Stimulated activated naive CD4-positive, alpha-beta T cell treated with Interleukin-2 at 50 U/mL for 16 hours (primary cell): ENCODE measurements around the gene SYT6.

ENCODE experiments used
- DNase-seq: peaks from one replicate; lab custom pipeline; 2025; lab: John Stamatoyannopoulos, UW

The SYT6 gene, protein sequence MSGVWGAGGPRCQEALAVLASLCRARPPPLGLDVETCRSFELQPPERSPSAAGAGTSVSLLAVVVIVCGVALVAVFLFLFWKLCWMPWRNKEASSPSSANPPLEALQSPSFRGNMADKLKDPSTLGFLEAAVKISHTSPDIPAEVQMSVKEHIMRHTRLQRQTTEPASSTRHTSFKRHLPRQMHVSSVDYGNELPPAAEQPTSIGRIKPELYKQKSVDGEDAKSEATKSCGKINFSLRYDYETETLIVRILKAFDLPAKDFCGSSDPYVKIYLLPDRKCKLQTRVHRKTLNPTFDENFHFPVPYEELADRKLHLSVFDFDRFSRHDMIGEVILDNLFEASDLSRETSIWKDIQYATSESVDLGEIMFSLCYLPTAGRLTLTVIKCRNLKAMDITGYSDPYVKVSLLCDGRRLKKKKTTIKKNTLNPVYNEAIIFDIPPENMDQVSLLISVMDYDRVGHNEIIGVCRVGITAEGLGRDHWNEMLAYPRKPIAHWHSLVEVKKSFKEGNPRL

DNA sequence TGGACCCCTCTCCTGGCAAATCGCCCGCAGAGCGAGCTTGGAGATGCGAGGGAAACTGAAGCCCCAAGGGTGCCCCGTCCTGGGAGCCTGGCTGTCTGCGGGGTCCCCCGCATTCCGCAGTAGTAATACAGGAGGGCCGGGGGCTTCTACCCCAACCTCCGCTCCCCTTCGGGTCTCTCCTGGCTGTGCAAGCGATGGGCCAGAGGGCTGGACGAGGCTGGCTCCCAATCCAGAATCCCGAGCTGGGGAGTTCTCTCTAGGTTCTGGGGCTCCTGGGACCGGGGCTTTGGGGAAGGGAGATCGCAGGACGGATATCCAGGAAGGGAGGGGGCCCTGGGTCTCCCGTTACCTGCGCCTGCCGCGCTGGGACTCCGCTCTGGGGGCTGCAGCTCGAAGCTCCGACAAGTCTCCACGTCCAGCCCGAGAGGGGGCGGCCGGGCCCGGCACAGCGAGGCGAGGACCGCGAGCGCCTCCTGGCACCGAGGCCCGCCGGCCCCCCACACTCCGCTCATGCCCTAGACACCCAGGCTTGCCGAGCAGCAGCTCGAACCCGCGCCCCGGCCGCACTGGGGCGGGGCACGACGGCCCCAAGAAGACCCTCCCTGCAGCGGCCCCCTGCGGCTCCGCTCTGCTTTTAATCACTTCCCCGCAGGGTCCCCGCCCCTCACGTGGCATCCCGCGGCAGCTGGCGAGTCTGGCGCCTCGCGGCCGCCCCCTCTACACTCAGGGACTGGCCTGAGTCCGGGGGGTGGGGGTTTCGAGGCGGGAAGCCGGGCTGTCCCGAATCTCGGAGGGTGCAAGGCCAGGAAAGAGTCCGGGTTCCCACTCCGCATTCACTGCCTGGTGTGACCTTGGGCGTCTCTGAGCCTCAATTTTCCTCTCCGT lies at the start of gene SYT6:
Gene SYT6 (minus strand): TSS at position 609 of the 885 bp plus-strand sequence. CDS start 97 bp downstream, at position 512.
- DNase-seq, result no peak

DNA sequence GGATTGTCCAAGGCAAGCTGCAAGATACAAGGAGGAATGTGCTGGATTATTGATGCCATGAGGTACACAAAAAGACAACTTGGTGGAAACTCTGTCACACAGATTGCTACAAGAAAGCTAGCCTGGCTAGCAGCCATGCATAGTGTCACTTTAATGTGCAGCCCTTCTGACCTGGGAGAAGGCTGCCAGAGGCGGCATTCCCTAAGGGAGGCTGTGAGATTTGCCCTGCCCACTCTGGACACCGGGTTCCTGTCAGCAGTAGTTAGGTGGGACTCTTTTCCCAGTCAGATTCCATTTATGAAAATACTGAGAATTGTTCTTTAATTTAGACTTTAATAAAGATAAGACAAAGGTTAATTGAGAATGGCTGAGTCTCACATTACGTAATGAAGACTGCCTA lies 47.8 kb upstream of the SYT6 start:
- no peak for DNase-seq

DNA sequence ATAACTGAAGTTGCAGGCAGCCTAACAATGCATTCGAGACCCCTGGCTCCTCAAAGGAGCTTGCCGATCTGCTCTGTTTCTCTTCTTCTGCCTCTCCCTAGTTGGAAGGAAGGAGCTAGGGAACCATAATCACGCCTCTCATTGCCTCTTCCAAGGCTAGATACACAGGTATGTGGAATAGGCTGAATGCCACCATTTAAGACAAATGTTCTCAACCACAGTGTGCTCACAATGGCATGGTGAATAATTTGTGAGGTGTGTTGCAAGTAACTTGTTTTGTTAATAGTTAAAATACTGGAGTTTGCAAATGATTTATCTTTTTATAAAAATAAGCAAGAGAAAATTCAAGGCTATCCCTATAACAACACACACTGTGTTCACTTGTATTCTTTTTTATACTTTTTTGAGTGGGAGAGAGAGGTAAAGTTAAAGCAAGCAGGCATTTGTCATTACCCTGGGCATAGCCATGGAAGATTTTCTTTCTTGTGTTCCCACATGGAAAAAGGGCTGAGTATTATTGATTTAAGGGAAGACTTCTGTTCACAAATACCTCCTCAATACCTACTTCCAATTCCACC lies 45.4 kb upstream of the SYT6 start:
- no peak for DNase-seq

DNA sequence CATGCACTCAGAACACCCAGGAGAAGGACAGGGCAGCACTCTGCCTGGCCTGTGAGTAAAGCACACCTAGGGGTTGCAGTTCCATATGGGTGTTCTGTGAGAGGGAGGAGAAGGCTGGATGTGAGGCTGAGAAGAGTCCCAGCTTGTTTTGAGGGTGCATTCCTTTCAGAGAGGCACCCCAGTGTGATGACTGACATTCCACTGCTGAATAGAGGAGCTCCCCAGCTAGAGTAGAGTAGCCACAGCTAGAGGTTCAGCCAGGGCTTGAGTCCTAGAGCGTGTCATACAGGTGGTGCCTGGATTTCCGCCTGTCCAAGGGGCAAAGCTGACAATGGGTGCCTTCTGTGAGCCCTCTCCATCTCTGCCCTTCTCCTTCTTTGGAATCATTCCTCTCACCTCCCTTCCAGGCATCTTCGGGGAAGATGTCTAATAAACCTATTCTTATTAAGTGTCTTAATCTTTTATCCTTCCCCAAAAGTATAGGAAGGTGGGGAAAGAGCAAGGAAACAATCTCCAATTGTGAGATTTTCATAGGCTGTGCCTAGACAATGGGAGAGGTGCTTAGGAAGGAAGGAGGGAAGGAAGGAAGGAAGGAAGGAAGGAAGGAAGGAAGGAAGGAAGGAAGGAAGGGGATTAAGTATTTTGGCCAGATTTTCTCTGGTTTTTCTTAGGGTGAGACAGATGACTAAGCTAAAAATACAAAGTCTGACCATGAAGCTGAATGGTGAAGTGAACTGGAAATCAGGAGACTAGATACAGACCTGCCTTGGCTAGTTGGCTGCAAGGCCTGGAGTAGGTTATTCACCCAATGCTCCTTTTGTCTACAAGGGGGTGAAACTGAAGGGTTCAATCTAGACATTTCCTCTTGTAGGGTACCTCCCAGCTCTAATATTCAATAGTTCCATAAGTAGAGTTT lies 43.6 kb upstream of the SYT6 start:
- no peak for DNase-seq

DNA sequence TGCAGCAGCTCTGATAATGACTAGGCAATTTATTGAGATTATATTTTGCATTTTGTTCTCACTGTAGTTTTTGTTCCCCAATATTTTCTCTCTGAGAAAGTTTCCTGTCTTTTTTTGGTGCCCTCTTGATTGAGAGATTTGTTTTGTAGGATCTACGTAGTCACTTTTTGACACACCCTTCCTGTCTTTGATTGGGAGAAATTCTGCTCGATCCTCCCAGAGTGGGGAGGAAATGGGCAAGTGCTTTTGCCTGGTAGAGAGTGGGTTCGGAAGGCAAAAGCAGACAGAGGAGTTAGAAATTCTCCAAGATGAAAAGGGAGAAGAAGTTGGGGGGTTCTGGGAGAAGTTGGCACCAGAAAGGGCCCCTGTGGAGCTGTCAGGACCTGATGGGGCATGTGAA lies 42.1 kb upstream of the SYT6 start:
- DNase-seq, result no peak

DNA sequence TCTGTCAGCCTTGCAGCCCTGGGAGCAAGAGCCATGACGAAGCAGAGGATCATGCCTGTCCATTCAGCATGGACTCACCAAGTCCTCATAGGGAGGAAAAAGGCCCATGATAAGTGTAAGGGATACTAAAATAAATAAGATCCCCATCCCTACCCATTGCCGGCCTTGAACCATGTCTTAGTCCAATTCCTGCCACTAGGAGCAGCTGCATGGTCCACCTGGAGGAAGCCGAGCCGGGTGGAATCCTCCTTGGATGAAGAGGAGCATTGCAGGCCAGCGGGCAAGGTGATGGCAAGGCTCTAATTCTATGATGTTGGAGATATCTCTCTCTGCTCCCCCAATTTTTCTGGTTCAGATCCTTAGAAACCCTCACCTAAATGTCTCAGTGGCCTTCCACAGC lies 38.7 kb upstream of the SYT6 start:
- no peak for DNase-seq

DNA sequence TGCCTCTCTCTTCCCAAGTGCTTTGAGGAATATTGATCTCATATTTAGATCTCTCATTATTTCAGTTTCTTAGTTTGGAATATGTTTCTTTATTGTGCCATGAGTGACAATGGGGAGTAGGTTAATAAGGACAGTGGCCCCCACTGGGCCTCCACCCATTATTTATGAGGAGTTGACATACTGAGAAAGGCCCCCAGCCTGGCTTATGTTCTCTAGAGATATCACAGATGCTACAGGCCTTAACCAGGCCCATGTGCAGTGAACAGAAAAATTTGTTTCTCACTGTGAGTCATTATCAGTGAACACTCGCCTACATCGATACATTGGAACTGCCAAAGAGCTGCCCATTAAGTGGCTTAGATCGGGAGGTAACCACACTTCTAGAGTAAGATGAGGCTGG lies 35.7 kb upstream of the SYT6 start:
- DNase-seq, result no peak

DNA sequence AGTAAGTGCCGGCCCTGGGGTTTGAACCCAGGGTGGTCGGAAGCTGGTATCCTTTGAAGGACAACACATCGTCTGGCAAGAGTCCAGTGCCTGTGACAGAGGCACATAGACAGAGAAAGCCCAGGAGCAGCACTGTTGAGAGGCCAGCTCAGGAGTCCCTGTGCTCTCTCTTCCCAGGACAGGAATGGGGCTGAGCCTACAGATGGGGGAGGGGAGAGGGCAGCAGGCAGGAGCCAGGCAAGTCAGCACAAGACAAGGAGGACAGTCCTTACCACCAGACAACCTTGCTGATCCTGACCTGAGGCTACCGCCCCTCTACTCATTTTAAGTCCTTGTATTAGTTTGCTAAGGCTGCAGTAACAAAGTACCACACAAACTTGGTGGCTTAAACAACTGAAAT lies 27.7 kb upstream of the SYT6 start:
- DNase-seq, result no peak

DNA sequence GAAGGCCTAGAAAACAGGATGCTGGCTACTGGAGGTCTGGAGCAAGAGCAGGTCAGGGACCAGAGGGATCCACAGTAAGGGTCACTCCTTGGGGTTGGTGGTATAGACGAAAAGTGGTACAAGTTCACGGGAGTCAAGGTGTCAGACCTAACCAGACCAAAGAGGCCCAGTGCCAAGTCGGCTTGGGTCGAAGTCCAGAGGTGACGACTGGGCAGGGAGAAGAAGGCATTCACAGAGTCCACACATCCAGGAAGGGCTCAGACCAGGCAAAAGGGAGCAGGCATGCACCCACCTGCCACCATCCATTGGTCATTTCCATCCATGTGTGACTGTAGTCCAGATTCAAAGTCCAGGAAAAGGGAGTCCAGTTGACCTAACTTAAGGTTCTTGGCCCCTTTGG lies 27.1 kb upstream of the SYT6 start:
- DNase-seq, result no peak

DNA sequence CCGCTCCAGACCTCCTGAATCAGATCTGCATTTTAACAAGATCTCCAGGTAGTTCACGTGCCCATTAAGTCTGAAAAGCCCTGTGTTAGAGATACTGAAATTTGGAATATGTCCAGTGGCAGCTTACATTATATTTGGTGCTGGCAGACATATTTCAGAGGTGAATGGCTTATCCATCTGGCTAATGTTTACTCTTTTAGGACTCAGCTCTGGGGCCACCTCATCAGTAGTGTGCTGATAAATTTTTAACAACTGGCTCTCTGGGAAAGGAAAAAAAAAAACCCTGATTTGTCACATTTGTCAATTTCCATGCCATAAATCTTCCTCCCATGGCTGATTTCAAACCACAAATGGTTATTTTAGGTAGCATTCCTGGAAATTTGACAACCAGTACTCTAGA lies 25.3 kb upstream of the SYT6 start:
- no peak for DNase-seq

DNA sequence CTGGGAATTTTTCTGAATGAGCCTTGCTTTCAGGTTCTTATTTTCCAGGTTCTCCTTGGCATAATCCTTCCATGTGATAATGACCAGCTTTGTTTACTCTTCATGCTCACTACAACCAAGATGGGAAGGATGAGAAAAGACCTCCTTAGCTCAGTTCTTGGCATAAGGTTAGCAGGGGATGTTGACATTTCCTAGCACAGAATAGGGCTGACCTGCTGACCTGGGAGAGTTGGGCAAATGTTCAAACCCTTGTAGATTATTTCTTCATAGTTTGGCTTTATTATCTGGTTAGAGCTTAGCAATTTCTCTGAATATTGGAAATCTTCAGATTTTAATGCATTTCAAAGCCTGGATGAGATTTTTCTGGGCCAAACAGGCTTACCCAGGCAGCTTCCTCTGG lies 23.6 kb upstream of the SYT6 start:
- DNase-seq, result no peak

DNA sequence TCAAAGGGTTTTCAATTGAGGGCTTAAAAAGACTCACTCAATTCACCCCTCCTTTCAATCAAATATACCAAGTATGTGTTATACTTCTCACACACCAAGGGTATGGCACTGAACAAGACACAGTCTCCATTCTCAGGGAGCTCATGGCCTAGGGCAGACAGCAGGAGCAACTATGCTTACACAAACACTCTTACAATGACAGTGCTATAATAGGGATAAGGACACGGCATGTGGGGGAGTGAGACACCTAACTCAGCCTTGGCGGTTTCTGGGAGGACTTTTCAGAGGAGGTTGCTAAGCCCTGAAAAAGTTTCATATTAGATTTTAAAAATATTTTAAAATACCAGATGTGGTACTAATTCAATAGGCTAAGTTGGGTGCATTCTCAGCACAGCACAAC lies 22.7 kb upstream of the SYT6 start:
- DNase-seq, result no peak

DNA sequence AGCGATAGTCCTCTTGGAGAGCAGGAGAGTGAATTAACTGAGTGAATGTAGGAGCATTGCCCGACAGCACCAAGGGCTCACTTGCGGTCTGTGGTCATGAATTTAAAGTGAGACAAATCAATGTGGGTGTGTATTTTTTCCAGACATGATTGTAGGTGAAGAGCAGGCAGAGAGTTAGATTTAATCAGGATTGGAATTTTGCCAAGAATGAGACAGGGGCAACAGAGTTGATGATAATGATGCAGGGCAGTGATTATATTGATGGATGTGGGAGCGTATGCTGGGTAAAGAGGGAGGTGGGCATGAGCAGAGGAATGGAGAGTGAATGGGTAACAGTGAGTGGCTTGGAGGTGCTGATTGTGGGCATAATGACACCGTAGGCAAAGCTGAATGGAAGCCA lies 20.0 kb upstream of the SYT6 start:
- DNase-seq, result no peak

DNA sequence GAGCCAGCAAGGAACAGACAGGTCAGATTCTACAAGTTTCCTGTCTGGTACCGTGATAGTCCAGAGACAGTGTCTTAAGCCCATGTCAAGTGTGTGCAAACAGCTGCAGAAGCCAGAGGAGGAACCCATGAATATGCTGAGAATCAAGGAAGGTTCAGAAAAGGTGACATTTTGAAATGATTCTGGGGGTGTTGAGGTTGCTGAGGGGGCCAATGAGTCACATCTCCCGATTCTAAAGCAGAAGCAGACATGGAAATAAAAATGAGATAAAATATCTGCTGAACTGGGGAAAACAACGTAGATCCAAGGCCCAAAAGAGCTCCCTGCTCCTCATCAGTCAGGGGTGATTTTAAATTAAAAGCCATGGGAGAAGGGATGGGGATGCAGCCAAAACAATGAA lies 15.8 kb upstream of the SYT6 start:
- no peak for DNase-seq

DNA sequence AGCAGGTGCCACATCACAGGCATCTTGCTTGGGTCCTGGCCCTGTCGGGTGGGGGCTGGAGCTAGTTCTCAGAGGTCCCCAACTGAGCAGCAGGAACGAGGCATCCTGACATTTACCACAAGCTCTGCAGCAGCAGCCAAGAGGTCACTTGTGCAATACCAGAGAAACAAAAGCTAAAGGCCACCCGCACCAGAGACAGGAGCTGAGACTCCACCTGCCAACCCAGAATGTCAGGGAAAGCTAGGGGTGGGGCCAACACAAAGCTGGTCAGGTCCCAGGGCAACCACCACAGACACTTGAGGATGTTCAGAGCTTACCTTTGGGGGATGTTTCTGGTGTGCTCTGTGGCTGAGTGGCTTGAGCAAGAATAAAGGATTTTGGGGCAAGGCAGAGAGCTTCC lies 13.6 kb upstream of the SYT6 start:
- no peak for DNase-seq

DNA sequence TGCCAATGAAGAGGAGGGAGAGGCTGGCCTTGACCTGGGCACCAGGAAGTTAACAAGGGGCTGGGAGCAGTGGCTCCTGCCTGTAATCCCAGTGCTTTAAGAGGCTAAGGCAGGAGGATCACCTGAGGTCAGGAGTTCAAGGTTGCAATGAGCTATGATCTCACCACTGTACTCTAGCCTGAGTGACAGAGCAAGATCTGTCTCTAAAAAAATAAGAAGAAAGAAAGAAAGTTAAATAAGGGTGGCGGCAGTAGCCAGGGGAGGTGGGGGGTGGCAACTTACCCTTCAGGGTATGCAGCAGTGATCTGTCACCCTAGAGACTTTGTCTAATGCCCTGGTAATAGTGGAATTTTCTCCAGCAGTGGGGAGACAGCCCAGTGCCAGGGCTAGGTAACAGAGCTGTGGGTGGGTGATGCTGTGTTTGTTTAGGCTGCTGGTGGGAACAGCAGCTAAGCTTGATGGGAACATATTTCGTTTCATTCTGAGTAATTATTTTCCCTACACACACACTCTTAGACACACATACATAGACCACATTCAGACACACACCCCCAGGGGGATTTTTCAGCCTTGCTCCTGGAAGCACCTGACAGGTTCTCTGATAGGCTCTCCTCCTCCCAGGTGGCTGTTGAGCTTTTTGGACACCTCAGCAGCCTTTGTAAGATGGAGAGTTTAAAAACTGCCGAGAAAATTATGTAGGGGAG lies 11.3 kb upstream of the SYT6 start:
- no peak for DNase-seq

DNA sequence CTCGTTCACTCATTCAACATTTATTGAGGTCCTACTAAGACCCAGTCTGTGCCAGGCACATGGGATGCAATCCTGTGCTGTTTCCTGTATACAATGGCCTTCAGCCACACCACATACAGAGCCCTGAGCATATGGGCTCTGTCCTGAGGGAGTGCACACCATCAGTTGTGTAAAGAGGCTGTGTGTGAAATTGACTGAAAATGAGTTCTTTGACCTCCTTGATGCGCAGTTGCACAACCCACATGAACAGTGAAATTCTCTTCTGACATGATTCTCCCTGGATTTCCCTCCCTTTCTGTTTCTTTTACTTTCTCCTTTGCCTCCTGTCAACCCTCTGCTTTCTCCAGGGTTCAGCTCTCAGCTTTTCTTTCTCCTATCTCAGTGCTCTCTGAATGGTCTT lies 6.3 kb upstream of the SYT6 start:
- DNase-seq, result no peak

DNA sequence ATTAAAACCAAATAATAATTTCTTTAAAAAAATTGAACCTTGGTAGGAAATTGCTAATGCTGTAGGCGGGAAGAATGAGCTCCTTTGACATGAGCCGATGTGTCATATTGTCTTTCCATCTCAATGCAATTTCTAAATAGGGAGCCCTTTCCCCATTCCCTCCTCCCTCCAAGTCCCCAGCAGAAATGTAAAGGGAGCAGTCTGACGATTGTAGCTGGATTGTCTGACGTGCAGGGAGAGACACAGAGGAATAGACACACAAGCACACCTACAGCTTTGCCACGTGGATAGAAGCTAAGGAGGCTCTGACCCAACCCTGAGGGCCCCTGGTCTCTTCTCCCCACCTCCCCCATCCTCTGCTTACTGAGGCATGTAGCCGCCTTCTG lies 3.6 kb upstream of the SYT6 start:
- DNase-seq, result no peak

DNA sequence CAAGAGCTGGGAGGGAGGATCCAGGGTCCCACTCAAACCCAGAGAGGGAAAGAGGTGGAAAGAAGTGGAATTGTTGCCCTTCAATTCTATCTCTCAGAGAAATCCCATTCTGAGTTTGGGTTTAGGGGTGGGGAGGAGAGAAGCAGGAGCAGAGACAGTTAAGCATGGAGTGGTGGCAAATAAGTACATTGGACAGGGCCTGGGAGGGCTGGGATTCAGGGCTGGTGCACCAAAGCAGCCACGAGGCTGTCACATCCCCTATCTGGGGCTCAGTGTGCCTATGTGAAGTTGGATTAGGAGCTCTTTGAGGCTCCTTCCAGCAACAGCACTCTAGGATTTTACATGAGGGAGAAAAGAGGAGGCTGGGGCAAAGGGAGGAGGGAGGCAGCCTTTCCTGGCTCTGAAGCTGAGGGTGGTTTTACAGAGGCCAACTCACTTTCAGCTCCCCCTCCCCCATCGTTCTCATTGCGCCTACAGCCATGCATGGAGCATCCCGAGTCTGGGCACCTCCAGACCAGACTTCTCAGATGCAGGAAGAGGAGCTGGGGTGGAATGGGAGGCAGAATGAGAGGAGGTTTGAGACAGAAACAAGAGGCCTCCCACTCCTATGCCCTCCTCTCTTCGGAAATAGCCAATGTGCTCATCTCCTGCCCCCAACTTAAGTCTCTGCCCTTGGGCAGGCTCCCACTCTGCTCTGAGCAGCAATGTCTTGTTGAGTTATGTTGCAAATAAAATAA lies 3.0 kb upstream of the SYT6 start:
- no peak for DNase-seq

DNA sequence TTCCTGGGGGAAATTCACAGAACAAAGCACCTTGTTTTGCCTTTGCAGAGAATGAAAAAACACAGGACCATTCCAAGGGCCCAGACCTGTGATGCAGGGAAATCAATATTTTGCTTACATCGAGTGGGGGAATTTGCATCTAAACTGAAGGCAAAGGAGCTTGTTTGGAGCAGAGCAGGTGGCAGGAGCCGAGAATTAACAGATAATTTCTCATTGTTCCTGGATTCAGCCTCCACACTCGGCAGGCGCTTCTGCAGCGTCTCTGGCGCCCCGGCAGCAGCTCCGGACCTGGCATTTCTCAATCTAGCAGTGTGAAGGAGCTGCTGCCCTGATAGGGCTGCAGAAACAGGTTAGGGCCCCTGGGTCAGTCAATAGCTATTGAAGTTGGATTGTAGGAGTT lies 2.0 kb upstream of the SYT6 start:
- no peak for DNase-seq

DNA sequence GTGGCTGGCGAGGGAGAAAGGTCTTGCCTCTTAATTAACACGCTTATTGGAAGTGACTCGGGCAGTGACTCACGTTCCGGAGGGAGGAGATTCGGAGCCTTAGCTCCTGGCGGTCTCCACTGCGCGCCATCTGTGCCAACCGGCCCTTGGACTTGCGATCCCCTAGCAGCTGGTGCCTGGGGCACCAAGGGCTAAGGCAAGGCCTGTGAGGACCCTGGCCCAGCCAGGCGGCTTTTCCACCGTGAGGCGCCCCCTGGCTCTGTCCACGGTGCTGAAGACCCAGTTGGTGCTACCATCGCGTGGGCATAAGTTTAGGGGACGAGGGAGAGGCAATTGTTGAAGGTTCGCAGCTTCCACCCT lies 1.3 kb upstream of the SYT6 start:
- no peak for DNase-seq
